Measurements from ENCODE around the gene NAALADL2. TPM values are rescaled to one million over a fixed set of nuclear protein-coding genes. Genes with fewer than 3 reads are reported as not detected.

NAALADL2 gene
- total and polyA plus RNA-seq, 7 donors: 0.56 to 3.3 (median 1.6) TPM

GRCh38 chr3:175257123-175257522, 398.0 kb downstream of the NAALADL2 start:
- no peak overlapping the region for H3K27ac ChIP-seq
- DNase-seq: no peak
- no peaks in the 10 kb centered on the region for H3K9me3 ChIP-seq
- no peak for TF ChIP-seq CTCF (IDR thresholded peaks at IDR 0.05)
- H3K27me3 ChIP-seq (ENCODE audit: insufficient read depth in 3 of 3, low read length in 2 of 3): no peaks in the 10 kb centered on the region
- H3K4me3 ChIP-seq: no peak overlapping the region
- intact Hi-C loops (cut with DNase I): no loop called here
- ATAC-seq: no peak
- no peaks in the 10 kb centered on the region for H3K4me1 ChIP-seq
- no peaks in the 10 kb centered on the region for H3K36me3 ChIP-seq (ENCODE audit: insufficient read depth in 1 of 2, low read depth in 1 of 2)

GRCh38 chr3:175258763-175259162, 399.6 kb downstream of the NAALADL2 start:
- DNase-seq (no peak), ATAC-seq (no peak)
- Histone ChIP-seq H3K27ac (no peak overlapping the region), H3K4me3 (no peak overlapping the region), H3K36me3 (ENCODE audit: insufficient read depth in 1 of 2, low read depth in 1 of 2) (no peaks in the 10 kb centered on the region), H3K4me1 (no peaks in the 10 kb centered on the region), H3K9me3 (no peaks in the 10 kb centered on the region), H3K27me3 (ENCODE audit: insufficient read depth in 3 of 3, low read length in 2 of 3) (no peaks in the 10 kb centered on the region)
- intact Hi-C loops (cut with DNase I): no loop called here
- 43 to 86% (median 52%) methylated on average over 4 of the region's 4 CpGs for WGBS, 3 donors
- TF ChIP-seq CTCF (IDR thresholded peaks at IDR 0.05): no peak

- no peak for TF ChIP-seq CTCF (IDR thresholded peaks at IDR 0.05)
- intact Hi-C loops (cut with DNase I): no loop called here
- H3K27ac ChIP-seq: no peak overlapping the region
- no peak overlapping the region for H3K4me3 ChIP-seq
- ATAC-seq (no peak), DNase-seq (no peak)
- H3K4me1 ChIP-seq: no peaks in the 10 kb centered on the region
- H3K27me3 ChIP-seq (ENCODE audit: insufficient read depth in 3 of 3, low read length in 2 of 3): no peaks in the 10 kb centered on the region
- H3K9me3 ChIP-seq: no peaks in the 10 kb centered on the region
- H3K36me3 ChIP-seq (ENCODE audit: insufficient read depth in 1 of 2, low read depth in 1 of 2): no peaks in the 10 kb centered on the region
- WGBS, 3 donors: 38 to 46% (median 40%) methylated on average over 3 of the region's 3 CpGs
Measured at GRCh38 chr3:175260145-175260794, 401.1 kb downstream of the NAALADL2 start.

- 85 to 86% (median 85%) methylated on average over 1 of the region's 1 CpG for WGBS, 3 donors
- DNase-seq (no peak), ATAC-seq (no peak)
Measured at GRCh38 chr3:175266478-175266877, 407.3 kb downstream of the NAALADL2 start.

More at GRCh38 chr3:175266478-175266877, 407.3 kb downstream of the NAALADL2 start:
- Histone ChIP-seq H3K36me3 (ENCODE audit: insufficient read depth in 1 of 2, low read depth in 1 of 2) (no peaks in the 10 kb centered on the region), H3K4me1 (no peaks in the 10 kb centered on the region), H3K27ac (no peak overlapping the region), H3K4me3 (no peak overlapping the region), H3K27me3 (ENCODE audit: insufficient read depth in 3 of 3, low read length in 2 of 3) (no peaks in the 10 kb centered on the region), H3K9me3 (no peaks in the 10 kb centered on the region)
- intact Hi-C loops (cut with DNase I): no loop called here
- no peak for TF ChIP-seq CTCF (IDR thresholded peaks at IDR 0.05)

Measured in psoas muscle (tissue), 8 donors.